GM04504 (cell line): ENCODE data around the gene AURKA.
"Not testable (repeated sequence)": the region's sequence is repeated elsewhere in the genome, so short reads cannot be mapped to it uniquely, and the experiment has no call there.

ENCODE experiments used
- DNase-seq: peaks from one replicate; pipeline ENCODE4 v3.0.0-alpha.2; 2012; ENCODE audit warnings: low read depth

The AURKA gene

GRCh38 chr20:56420940-56421688 is 29.1 kb upstream of the AURKA start:
- no peak for DNase-seq

- no peak for DNase-seq
These were observed 28.0 kb upstream of the AURKA start for GRCh38 chr20:56420028-56420427.

- DNase-seq, result no peak
These were observed 26.4 kb upstream of the AURKA start for GRCh38 chr20:56418385-56418861.

GRCh38 chr20:56417911-56418310 is 25.9 kb upstream of the AURKA start:
- no peak for DNase-seq

GRCh38 chr20:56417402-56417801 is 25.4 kb upstream of the AURKA start:
- DNase-seq, result no peak

GRCh38 chr20:56414842-56415765 is 23.1 kb upstream of the AURKA start:
- no peak for DNase-seq

GRCh38 chr20:56412949-56413348 is 20.9 kb upstream of the AURKA start:
- DNase-seq, result no peak

GRCh38 chr20:56412473-56412790 is 20.4 kb upstream of the AURKA start:
- DNase-seq, result no peak

GRCh38 chr20:56411759-56412472 is 19.9 kb upstream of the AURKA start, which contains the start of gene CASS4:
CASS4 (plus strand) TSS chr20:56412260; CDS start chr20:56412459, 199 bp downstream.
- DNase-seq, result peak; percentile 42

GRCh38 chr20:56411287-56411686 is 19.3 kb upstream of the AURKA start:
- DNase-seq, result not testable (repeated sequence)

- no peak for DNase-seq
These were observed 17.9 kb upstream of the AURKA start for GRCh38 chr20:56409956-56410355.

GRCh38 chr20:56409521-56409920 is 17.5 kb upstream of the AURKA start:
- DNase-seq, result no peak

GRCh38 chr20:56406910-56407309 is 14.9 kb upstream of the AURKA start:
- DNase-seq, result no peak

GRCh38 chr20:56405356-56405755 is 13.3 kb upstream of the AURKA start:
- not testable (repeated sequence) for DNase-seq

- DNase-seq, result no peak
These were observed 11.4 kb upstream of the AURKA start for GRCh38 chr20:56403465-56403864.

- DNase-seq, result peak; percentile 51
These were observed 8.1 kb upstream of the AURKA start for GRCh38 chr20:56400001-56400640.

- DNase-seq, result no peak
These were observed 3.2 kb upstream of the AURKA start for GRCh38 chr20:56395166-56395565.

GRCh38 chr20:56393653-56394052 is 1.6 kb upstream of the AURKA start:
- DNase-seq, result no peak

GRCh38 chr20:56392881-56393482 is 967 bp upstream of the AURKA start:
- DNase-seq, result no peak

- DNase-seq, result no peak
These were observed 351 bp downstream of the AURKA start for GRCh38 chr20:56391596-56392131.

GRCh38 chr20:56391037-56391436 is 978 bp downstream of the AURKA start:
- no peak for DNase-seq
